EH (cell line): ENCODE data around the gene RNU7-1.

ENCODE experiments used
- DNase-seq: peaks from one replicate; pipeline ENCODE4 v3.0.0-alpha.2; 2015; ENCODE audit warnings: low read depth

RNU7-1 gene

DNA sequence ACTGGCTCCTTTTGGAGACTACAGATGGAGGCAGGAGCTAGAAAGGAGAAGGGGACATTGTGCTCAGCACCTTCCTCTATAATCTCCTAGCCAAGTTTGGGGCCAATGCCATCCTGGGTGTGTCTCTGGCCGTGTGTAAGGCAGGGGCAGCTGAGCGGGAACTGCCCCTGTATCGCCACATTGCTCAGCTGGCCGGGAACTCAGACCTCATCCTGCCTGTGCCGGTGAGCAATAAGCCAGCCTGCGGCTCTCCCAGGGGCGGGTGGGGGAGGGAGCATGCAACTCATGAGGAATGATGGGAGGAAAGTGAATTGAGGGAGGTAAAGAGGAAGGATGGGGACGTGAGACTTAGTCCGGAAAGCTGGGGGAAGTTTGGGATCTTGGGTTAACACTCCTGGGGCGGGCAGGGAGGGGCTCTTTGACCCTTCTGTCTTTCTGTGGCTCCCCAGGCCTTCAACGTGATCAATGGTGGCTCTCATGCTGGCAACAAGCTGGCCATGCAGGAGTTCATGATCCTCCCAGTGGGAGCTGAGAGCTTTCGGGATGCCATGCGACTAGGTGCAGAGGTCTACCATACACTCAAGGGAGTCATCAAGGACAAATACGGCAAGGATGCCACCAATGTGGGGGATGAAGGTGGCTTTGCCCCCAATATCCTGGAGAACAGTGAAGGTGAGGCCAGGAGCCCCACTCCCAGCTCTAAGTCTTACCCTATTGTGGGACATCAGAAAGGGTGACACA is 26.0 kb upstream of the RNU7-1 start:
- peak; percentile 58 for DNase-seq

DNA sequence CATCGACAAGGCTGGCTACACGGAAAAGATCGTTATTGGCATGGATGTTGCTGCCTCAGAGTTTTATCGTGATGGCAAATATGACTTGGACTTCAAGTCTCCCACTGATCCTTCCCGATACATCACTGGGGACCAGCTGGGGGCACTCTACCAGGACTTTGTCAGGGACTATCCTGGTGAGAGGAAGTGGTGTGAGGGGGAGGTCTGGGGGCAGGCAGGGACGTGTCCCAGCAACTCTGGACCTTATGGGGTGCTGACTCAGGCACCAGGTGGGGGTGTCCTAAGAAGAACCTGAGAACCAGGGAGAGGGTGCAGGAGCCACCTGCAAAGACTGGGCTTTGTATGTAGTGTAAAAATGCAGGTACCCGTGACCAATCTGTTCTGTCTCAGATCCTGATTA is 24.0 kb upstream of the RNU7-1 start:
- DNase-seq: no peak

DNA sequence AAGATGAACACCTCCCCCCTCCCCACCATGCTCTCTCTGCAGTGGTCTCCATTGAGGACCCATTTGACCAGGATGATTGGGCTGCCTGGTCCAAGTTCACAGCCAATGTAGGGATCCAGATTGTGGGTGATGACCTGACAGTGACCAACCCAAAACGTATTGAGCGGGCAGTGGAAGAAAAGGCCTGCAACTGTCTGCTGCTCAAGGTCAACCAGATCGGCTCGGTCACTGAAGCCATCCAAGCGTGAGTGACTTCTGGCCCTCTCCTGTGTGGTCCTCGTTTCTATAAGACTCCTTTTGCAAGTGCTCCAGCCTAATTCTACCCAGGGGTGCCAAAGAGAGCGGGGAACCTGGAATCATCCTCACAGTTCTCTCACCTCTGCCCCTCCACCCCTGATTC is 22.1 kb upstream of the RNU7-1 start:
- no peak for DNase-seq

DNA sequence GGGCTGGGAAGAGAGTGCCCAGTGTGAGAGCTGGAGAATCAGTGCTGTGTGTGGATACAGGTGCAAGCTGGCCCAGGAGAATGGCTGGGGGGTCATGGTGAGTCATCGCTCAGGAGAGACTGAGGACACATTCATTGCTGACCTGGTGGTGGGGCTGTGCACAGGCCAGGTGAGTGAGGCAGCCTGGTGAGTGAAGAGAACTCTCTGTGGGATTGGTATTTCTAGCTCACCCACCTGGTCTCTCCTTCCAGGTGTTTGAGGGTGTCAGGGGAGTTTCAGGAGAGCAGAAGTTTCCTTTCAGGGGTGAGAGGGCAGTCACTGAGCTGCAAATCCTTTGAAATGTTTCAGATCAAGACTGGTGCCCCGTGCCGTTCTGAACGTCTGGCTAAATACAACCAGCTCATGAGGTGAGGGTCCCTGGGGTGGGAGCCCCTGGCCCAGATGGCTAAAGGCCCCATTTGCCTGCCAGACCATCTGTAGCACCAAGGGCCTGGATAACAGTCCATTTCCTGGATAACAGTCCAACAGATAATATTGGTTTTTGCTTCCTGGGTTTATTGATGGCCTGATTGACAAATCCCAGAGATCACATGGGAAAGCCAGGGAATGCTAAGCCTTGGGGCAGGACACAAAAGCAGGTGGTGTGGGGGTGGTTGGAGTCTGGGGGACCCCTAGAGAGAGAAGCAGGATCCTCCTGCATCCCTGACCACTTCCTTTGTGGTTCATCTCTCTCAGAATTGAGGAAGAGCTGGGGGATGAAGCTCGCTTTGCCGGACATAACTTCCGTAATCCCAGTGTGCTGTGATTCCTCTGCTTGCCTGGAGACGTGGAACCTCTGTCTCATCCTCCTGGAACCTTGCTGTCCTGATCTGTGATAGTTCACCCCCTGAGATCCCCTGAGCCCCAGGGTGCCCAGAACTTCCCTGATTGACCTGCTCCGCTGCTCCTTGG is 21.3 kb upstream of the RNU7-1 start:
- no peak for DNase-seq

DNA sequence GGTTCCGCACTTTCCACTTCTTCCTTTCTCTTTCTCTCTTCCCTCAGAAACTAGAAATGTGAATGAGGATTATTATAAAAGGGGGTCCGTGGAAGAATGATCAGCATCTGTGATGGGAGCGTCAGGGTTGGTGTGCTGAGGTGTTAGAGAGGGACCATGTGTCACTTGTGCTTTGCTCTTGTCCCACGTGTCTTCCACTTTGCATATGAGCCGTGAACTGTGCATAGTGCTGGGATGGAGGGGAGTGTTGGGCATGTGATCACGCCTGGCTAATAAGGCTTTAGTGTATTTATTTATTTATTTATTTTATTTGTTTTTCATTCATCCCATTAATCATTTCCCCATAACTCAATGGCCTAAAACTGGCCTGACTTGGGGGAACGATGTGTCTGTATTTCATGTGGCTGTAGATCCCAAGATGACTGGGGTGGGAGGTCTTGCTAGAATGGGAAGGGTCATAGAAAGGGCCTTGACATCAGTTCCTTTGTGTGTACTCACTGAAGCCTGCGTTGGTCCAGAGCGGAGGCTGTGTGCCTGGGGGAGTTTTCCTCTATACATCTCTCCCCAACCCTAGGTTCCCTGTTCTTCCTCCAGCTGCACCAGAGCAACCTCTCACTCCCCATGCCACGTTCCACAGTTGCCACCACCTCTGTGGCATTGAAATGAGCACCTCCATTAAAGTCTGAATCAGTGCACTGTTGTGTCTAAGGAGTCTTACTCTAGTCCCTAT is 20.4 kb upstream of the RNU7-1 start:
- no peak for DNase-seq

DNA sequence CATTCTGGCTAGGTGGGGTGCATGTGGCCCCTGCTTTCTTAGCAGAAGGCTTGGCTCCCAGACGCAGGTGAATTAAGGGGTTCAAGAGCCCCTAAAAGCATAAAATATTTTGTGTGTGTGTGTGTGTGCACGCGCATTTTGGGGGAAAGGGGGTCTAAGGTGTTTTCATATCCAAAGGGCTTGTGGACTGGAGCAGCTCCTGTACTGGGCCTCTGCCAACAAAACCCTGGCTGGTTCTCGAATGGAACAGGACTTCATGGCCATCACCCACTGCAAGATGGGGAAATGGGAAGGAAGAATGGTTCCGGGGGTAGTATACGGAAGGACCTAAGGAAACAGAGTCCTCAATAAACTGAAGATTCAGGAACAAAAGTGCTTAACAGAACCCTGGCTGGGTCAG is 19.8 kb upstream of the RNU7-1 start:
- no peak for DNase-seq

DNA sequence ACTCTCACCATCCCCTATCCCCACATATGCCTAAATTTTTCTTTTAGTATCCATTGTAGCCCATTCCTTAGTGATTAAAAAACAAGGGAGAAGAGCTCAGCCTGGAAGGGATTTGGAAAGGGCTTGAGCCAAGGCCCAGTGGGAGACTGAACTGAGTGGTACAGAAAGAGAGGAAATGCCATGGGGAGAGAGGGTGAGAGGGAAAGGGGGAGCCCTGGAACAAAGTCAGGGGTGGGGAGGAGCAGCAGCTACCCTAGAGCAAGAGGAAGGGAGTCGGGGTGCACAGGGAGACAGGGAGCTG is 18.4 kb upstream of the RNU7-1 start:
- DNase-seq: no peak

DNA sequence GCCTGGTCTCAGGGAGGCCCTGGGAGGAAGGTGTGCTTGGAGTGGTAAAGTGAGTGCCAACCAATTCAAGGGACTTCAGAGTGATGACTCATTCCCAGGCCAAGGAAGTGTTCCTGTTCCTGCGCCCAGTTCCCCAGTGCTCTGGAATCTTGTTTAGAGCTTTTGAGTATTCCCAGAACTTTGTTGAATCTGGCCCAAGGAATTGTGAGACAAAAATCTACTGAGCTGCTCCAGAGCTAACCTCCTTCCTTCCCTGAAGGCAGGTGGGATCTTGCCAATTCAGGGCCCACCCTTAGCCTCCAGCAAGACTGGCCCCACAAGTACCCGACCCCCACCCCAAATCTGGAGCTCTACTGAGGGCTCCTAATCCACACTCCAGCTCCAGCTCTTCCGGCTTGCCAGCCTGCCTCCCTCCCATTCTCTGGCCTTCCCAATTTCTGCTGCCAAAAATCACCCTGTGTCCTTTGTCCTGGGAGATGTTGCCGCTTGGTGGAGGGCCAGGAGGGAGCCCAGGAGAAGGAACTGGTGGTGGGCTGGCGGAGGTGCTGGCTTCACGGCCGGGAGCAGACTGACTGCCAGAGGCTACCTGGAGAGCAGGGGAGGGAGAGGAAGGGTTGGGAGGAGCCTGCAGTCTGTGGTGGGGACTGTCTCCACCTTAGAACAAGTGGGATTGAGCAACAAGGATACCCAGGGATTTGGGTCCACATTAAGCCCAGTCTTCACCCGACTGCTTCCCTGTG is 17.9 kb upstream of the RNU7-1 start:
- peak; percentile 94 for DNase-seq

DNA sequence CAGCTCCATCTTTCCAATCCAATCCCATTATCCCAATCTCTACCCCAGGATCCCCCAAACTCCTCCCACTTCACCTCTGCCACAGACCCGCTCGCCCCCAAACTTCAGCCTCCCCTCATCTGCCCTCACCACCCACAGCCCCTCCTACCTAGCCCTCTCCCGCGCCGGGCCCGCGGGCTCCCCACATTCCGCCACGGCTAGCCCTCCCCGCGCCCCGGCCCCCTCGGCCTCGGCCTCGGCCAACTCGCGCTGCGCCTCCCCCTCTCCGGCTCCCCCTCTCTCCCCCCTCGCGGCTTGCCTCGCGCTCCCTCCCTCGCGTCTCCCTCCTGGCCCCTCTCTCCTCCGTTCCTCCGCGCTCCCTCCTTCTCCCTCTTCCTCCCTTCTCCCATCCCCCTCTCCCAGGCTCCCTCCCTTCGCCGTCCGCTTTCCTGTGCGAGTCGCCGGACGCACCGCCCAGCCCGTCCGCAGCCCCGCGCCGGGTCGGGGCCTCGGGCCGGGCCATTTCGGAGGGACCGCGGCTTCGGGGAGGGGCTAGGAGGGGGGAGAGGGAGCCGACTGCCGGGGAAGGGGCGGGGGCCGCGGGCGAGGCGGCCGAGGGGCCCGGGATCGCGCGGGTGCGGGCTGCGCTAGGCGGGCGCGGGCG is 16.1 kb upstream of the RNU7-1 start, which contains the start of gene ATN1:
ATN1 (plus strand) TSS at position 581 of the 643 bp plus-strand sequence. CDS start 6,043 bp downstream, outside the sequence.
- peak; percentile 88 for DNase-seq

DNA sequence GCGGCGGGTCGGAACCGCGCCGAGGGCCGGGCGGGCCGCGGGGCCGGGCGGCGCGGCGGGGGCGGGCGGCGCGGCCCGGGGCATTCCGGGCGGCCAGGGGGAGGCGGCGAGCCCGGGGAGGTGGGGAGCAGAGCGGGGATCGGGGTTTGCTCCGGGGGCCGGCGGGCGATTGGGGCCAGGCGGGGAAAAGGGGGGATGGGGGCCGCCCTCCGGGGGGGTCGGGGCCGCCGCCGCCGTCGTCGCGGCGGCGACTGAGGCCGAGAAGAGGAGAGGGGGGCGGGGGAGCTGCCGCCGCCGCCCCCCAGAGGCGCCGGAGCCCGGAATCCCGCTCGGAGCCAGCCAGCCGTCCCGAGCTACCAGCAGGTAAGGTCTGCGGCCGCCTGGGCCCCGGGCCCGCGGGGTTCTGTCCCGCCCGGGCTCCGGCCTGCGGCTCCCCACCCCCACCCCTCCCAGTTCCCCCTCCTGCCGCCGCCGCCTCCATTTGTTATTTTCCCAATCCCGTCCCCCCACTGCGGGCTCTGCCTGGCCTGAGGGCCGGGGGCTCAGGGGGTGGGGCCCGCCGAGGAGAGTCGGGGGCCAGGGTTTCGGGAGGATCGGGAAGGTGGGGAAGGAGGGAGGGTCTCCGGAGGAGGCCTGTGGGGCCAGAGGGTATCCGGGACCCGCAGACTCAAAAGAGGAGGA is 15.5 kb upstream of the RNU7-1 start:
- DNase-seq: no peak

DNA sequence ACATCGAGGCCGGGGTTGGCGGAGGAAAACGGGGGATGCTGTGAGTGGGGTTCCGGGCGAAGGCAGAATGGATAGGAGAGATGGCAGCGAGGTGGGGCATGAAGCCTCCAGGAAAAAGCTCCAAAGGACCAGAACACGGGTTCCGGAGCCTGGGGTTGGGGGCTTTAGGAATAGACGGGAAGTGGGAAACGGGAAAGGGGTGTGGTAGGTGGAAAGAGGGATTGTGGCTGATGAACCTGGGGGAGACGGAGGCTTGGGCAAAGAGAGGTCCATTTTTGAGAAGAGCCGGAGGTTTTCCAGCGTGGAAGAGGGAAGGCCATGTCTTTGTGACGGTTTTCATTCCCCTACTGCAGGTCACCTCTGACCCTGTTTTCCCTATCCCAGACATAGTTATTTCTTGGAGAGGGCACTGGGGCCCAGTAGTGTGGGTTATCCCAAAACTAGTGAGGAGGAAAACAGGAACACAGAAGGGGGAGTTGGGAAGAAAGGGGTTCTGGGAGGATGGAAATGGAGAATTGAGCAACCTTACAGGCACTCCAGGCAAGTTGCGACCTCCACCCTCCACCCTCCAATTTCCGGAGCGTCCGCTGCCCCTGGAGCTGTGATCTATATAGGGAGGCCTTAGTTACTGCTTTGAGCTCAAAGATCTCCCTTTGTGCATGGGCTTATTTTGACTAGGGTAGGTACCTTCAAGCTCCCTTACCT is 14.8 kb upstream of the RNU7-1 start:
- DNase-seq: no peak

DNA sequence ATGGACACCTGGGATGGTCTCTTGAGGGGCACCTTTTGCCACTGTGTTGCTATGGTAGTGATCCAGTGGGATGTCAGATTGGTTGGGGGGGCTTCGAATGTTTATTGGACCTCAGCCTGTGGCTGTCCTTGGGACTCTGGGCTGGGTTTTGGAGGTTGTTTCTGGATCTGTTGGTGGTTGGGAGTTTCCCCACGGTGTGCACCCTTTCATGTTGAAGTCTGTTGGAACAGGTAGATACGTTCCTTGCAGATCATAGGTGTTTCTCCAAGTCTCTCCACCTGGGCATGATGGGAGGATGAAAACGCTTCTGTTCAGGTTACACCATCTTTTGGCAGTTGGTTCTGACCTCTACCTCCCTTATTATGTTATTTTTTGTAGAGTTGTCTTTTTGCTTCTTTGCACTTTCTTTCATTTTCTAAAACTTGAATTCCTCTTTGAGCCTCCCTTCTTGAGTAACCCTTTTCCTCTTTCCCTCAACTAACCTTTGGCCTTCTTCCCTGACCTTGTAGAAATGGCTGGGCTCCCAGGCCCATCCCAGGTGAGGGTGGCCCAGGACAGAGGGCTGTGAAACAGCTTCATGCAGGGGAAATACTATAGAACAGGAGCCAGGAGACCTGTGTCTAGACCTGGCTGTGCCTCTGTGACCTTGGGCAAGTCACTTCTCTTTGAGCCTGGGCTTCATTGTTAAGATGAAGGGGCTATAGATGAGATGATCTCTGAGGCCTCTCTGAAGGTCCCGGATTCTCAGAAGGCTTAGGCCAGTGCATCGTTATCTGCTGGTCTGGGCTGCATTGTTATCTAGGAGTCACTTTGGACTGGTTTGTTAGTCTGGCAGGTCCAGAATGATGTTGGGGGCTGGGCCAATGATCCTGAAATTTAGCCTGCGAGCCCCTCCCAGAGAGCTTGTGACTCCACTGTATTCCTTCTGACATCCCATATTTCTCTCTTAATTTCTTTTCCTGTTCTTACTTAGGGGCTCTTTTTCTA is 13.9 kb upstream of the RNU7-1 start:
- no peak for DNase-seq

DNA sequence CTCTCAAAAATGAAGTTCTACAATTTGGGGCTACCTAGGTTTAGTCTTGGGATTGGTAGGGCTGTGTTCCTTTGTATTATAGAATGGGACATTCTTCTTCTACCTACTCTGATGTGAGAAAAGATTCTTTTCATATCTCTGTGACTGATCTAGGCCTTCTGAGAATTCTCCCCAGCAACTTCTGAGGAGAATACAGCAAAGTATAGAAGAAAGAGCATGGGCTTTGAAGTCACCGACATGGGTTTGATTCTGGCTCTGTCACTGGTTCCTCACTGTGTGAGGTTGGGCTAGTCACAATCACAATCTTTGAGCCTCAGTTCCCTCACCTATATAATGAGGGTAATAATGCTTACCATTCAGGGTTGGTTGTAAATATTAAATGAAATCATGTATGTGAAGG is 10.8 kb upstream of the RNU7-1 start:
- no peak for DNase-seq

DNA sequence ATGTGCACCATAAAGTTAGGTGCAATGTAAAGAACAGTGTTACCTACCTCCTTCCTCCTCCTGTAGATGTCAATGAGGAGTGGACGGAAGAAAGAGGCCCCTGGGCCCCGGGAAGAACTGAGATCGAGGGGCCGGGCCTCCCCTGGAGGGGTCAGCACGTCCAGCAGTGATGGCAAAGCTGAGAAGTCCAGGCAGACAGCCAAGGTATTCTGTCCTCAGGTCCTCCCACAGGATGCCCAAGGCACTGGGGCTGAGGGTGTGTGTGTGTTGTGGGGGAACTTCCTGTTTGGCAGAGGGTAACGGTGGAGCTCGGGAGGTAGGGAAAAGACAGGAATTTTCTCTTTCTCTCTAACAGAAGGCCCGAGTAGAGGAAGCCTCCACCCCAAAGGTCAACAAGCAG is 9.5 kb upstream of the RNU7-1 start:
- DNase-seq: peak; percentile 64

DNA sequence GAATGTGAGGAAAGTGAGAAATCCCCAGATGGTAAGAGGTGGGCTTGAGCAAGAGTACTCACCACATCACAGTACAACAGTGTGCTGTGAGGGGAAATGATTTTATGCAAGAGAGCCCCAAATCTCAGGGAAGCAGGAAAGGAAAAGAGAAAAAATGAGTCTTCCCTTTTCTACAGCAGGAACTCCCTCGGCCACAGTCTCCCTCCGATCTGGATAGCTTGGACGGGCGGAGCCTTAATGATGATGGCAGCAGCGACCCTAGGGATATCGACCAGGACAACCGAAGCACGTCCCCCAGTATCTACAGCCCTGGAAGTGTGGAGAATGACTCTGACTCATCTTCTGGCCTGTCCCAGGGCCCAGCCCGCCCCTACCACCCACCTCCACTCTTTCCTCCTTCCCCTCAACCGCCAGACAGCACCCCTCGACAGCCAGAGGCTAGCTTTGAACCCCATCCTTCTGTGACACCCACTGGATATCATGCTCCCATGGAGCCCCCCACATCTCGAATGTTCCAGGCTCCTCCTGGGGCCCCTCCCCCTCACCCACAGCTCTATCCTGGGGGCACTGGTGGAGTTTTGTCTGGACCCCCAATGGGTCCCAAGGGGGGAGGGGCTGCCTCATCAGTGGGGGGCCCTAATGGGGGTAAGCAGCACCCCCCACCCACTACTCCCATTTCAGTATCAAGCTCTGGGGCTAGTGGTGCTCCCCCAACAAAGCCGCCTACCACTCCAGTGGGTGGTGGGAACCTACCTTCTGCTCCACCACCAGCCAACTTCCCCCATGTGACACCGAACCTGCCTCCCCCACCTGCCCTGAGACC is 8.0 kb upstream of the RNU7-1 start:
- DNase-seq: no peak

DNA sequence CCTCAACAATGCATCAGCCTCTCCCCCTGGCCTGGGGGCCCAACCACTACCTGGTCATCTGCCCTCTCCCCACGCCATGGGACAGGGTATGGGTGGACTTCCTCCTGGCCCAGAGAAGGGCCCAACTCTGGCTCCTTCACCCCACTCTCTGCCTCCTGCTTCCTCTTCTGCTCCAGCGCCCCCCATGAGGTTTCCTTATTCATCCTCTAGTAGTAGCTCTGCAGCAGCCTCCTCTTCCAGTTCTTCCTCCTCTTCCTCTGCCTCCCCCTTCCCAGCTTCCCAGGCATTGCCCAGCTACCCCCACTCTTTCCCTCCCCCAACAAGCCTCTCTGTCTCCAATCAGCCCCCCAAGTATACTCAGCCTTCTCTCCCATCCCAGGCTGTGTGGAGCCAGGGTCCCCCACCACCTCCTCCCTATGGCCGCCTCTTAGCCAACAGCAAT is 7.4 kb upstream of the RNU7-1 start:
- no peak for DNase-seq

DNA sequence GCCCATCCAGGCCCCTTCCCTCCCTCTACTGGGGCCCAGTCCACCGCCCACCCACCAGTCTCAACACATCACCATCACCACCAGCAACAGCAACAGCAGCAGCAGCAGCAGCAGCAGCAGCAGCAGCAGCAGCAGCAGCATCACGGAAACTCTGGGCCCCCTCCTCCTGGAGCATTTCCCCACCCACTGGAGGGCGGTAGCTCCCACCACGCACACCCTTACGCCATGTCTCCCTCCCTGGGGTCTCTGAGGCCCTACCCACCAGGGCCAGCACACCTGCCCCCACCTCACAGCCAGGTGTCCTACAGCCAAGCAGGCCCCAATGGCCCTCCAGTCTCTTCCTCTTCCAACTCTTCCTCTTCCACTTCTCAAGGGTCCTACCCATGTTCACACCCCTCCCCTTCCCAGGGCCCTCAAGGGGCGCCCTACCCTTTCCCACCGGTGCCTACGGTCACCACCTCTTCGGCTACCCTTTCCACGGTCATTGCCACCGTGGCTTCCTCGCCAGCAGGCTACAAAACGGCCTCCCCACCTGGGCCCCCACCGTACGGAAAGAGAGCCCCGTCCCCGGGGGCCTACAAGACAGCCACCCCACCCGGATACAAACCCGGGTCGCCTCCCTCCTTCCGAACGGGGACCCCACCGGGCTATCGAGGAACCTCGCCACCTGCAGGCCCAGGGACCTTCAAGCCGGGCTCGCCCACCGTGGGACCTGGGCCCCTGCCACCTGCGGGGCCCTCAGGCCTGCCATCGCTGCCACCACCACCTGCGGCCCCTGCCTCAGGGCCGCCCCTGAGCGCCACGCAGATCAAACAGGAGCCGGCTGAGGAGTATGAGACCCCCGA is 6.8 kb upstream of the RNU7-1 start:
- DNase-seq: no peak
